HG03060 (cell line): ENCODE results near the gene KMT2D.

Source experiments
- ATAC-seq: cut with Tn5 transposase; IDR thresholded peaks from one replicate; pipeline ENCODE4 v1.9.1; 2021; ENCODE audit warnings: low read depth, moderate number of reproducible peaks; ENCODE audit not compliant: unreplicated experiment

KMT2D gene, protein sequence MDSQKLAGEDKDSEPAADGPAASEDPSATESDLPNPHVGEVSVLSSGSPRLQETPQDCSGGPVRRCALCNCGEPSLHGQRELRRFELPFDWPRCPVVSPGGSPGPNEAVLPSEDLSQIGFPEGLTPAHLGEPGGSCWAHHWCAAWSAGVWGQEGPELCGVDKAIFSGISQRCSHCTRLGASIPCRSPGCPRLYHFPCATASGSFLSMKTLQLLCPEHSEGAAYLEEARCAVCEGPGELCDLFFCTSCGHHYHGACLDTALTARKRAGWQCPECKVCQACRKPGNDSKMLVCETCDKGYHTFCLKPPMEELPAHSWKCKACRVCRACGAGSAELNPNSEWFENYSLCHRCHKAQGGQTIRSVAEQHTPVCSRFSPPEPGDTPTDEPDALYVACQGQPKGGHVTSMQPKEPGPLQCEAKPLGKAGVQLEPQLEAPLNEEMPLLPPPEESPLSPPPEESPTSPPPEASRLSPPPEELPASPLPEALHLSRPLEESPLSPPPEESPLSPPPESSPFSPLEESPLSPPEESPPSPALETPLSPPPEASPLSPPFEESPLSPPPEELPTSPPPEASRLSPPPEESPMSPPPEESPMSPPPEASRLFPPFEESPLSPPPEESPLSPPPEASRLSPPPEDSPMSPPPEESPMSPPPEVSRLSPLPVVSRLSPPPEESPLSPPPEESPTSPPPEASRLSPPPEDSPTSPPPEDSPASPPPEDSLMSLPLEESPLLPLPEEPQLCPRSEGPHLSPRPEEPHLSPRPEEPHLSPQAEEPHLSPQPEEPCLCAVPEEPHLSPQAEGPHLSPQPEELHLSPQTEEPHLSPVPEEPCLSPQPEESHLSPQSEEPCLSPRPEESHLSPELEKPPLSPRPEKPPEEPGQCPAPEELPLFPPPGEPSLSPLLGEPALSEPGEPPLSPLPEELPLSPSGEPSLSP (N-terminal part only)

DNA sequence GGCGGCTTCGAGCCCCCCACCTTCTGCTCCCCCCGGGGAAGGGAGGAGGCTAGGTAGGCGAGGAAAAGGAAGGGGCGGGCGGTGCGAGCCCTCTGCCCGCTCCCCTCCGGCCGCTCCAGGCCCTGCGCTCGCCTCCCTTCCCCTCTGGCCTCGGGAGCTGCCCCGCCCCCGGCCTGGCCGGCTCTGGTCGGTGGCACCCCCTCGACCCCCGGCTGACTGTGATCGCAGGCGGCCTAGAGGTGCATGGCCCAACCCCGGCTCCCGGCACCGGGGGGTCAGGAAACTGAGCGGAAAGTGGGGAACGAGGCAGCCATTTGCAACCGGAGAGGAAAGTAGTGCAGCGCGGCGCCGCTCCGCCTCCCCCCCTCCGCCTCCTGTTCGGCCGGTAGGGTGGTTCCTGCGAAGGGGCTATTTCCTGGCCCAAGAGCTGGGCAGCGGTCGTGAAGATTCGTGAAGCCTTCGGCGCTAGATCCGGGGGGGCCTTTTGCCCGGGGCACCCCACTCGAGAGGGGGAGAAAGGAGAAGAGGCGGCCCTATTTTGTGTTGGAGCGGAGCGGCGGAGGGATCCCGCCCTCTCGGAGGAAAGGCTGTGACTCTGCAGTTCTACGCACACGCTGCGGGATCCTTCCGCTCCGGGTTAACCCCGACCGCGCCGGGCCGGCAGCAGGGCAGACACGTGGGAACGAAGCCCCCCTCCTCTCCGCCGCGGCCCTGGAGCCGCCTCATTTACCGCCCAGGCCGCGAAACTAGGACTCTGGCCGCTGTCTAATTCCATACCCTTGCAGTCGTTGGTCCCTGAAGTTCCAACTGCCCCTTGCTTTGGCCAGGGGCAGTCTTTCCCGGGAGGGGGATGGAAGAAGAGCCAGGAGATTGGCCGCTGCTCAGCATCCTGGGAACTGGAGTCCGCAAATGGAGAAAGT, at the start of gene KMT2D:
Gene KMT2D (minus strand): TSS at position 558 of the 920 bp plus-strand sequence. CDS start 5,470 bp downstream, outside the sequence.
- ATAC-seq: peak; percentile 40

DNA sequence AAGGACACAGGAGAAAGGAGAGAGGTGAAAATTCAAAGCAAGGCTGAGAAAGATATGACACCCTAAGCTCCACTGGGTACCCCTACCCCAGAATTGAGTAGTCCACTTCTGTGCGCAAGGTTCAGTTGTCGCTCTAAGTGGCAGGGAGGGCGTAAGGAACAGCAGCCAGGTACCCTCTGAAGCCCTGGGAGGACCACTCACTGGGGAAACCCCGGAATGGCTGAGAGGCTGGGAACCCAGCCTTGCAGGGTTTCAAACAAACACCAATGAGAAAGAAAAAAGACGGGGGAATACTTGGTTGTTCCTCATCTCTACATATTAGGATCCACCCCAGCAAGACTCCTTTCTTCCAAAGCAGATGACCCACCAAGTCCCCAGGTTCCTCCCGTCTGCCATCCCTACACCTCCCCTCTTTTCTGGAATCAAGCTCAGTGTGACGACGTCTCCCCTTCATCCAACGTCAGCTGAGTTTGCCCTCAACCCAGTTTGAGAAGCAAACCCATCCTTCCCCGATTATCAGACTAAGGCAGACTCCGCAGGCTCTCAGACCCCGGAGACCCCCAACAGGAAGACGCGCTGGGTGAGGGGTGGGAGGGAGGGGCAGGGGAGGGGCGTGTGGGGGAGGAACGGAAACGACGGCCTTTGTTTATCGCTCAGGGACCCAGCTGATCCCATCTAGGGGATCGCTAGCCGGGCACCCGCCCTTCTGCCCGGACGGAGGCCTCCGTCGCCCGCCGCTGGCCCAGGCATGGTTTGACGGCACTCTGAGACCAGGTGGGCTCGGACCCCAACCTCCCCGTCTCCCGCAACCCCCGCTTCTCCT, 49.3 kb upstream of the KMT2D start:
- ATAC-seq: no peak

DNA sequence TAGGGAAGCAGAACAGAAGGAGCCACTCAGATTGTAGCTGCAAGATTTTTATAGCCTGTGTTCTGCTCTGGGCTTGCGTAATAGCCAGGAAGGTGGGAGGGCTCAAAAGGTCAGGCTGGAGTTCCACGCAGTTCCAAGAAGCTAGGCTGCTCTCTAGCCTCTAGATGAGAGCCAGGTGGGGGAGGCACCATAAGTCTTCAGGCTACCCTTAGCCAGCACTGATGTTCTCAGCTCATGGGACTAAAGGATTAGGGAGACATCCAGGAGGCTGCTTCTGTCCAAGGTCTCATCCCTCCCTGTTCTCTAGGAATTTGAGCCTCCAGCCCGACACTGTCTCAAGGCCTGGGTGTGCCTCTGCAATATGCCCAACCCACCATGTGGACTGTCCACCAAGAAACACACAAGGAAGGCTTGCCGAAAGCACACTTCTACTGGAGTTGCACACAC, 48.4 kb upstream of the KMT2D start:
- no peak for ATAC-seq

DNA sequence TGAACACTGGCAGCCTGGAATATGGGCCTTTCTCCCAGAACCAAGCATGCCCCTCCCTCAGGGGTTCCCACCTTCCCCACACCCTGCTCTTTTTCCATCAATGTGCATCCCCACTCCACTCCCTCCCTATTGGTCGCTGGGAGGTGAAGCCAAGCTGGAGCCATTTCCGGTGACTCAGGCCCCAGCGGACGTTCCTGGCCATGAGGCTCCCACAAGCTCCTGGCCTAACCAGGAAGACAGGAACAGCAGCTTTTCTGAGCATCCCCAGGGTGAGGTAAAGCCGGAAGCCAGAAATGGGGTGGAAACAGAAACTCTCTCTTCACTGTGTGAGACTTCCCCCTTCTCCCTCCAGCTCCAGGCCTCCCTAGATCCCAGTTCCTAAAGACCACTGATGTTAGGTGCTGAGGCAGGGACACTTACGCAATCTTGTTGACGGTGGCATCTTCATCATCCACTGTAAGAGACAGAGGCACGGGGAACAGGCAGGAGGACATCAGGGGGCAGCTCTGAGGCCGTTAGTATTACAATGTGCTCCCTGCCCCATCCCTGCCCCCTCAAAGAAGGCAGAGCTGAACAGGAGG, 45.0 kb upstream of the KMT2D start:
- ATAC-seq: no peak

DNA sequence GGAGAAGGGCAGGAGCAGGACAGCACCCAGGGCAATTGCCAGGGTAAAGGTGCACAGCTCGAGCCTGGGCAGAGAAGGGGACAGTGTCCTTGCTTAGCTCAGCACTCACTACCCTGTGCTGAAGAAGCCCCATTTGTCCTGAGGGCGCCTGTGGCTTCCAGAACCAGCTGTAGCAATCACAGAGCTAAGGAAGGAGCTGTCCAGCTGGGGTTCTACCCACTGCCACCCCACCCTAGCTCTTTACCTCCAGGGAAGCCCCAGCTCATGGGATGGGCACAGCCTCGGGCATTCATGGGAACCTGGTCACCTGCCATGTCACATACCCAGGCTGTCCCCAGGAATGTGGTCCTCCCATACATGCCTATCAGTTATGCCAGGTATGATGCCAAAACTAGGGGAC, 44.2 kb upstream of the KMT2D start:
- no peak for ATAC-seq

DNA sequence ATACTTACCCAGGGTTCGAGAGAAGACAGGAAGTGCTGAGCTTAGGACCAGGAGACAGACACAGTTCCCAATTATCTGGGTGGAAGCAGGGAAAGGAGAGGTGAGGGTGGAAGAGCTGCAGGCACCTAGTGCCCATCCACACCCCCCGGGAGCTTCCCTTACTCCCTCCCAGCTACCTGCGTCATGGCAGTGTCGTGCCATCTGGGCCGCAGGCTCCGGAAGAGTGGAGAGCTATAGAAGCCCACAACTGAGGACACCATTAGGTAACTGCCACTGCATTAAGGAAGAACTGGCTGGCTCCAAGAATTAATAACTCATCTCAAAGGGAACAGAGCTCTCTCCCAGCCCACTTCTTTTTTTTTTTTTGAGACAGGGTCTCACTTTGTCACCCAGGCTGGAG, 39.8 kb upstream of the KMT2D start:
- ATAC-seq: no peak

DNA sequence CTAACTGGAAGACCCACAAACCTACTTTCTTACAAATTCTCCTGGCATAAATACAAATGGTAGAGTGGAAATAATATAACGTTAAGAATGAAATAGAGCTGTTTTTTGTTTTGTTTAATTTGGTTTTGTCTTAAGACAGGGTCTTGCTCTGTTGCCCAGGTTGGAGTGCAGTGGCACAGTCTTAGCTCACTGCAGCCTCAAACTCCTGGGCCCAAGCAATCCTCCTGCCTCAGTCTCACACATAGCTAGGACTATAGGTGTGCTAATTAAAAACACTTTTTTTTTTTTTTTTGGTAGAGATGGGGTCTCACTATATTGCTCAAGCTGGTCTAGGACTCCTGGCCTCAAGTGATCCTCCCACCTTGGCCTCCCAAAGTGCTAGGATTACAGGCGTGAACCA, 38.1 kb upstream of the KMT2D start:
- no peak for ATAC-seq

DNA sequence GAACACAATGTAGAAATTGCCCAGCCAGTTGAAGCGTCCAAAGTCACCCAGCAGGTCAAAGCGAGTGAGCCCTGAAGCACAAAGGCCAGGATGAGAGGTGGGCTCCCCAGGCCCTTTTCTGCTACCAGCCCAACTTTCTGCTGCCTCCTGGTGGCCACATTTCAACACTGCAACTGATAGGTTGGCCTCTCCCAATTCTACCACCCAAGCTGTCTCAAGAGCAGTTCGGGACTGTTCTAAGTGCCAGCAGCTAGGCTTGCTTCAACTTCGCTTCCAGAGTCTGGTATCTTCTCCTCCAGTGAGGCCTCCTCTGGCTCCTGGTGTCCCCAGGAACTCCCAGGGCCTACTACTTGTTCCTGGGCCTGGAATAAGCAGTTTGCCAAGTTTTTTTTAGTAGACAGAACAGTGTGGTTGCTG, 37.4 kb upstream of the KMT2D start:
- ATAC-seq: no peak

DNA sequence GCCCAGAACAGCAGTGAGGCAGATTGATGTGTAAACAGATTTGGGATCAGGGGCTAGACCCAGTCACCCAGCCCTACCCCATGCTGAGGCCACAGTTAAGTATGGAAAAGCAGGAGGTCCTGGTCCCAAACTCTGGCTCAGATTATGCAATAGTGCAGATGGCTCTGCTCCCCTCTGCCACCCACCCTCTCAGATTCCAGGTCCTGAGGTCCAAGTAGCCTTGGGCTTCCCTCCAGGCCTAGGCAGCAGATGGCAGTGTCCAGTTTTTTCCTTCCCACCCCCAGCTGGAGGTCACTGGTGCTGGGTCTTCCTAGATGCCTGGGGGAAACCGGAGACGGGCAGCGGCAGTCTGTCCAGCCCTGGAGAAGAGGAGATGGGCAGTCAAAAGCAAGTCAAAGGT, 36.8 kb upstream of the KMT2D start:
- ATAC-seq: no peak

DNA sequence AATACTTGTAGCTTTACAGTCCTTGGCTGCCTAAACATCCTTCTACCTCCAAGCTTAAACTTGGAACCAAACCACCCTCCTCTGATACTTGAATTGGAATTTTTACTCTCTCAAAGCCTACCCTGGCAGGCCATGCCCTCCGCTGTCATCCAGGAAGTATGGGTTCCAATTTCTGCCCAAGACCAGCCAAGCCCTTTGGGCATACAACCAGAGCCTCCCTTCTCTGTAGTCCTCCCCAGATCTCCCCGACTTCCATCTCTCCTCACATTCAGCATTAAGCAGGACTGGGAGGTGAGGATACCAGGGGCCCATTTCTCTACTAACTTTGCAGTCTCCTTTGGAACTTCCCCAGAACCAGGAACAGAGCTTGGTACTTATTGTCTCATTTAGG, 34.4 kb upstream of the KMT2D start:
- no peak for ATAC-seq

DNA sequence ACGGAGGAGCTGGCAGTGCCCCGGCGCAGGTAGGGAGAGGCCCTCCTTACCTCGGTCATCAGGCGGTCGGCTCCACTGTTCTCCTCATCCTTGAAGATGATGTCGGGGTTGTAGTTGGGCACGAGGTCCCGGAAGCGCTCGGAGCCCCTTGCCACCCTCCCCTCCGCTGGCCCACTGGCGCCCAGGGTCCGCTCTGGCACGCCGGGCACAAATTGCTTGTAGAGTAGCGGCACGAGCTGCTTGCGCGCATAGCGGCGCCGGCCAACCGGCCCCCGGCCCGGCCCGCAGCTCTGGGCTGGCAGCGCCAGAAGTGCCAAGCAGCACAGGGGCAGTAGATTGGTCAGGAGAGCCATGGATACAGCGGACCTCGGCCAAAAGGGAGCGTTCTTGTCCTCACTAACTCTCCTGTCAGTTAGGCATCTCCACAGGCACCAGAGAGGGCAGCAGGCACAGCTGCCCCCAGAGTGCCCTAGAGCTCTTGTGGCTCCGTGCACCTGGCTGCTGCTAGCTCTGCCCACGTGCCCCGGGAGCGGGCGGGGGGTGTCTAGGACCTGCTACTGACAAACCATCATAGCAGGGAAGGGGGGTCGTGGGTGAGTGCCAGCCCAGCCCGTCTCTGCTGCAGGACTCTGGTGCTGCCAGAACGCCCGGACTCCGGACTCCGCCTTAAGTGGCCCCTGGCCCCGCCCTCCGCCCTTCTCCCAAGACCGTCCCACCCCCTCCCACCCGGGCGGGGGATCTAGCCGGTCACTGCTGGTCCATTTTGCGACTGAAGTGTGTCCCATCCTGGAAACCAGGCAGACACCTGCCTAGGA, 33.8 kb upstream of the KMT2D start, which contains the start of gene DHH:
Gene DHH (minus strand): TSS at position 642 of the 815 bp plus-strand sequence. CDS start 289 bp downstream, at position 353.
- ATAC-seq: no peak

DNA sequence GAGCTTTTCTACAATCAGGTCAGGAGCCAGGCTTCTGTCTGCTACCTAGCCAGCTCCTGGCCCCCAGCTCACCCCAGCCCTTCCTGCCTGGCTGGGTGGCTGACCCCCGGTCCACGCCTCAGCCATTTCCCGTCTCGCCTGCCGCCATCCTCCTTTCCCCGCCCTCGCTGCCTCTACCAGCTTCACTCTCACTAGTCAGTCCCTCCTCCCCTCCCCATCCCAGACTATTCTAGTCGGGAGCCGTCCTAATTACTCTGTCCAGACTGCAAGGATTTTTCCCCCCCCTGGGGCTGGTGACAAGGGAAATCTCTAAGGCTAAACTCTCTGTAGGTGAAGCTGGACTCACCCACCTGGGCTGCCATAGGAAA, 33.2 kb upstream of the KMT2D start:
- no peak for ATAC-seq

DNA sequence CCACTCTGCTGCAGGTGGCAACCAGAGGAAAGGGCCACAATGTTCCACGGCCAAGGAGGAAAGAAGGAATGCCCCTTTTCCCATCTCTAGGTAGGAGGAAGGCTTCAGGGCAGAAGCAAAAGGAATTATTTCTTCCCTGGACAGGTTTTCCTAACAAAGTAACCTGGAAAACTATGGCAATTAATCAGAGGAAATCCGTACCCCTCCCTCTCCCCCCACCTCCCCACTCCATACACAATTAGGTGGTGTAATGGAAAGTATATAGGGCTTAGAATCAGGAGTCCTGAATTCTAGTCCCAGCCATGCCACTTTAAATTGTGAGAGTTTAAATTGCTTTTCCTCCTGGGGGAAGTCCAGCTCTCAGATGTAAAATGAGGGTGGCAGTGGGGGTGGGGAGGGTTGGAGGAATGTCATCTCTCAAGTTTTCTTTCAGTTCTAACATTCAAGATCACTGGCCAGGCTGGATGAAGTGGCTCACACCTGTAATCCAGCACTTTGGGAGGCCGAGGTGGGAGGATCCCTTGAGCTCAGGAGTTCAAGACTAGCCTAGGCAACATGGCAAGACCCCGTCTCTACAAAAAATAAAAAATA, 32.3 kb upstream of the KMT2D start:
- no peak for ATAC-seq

DNA sequence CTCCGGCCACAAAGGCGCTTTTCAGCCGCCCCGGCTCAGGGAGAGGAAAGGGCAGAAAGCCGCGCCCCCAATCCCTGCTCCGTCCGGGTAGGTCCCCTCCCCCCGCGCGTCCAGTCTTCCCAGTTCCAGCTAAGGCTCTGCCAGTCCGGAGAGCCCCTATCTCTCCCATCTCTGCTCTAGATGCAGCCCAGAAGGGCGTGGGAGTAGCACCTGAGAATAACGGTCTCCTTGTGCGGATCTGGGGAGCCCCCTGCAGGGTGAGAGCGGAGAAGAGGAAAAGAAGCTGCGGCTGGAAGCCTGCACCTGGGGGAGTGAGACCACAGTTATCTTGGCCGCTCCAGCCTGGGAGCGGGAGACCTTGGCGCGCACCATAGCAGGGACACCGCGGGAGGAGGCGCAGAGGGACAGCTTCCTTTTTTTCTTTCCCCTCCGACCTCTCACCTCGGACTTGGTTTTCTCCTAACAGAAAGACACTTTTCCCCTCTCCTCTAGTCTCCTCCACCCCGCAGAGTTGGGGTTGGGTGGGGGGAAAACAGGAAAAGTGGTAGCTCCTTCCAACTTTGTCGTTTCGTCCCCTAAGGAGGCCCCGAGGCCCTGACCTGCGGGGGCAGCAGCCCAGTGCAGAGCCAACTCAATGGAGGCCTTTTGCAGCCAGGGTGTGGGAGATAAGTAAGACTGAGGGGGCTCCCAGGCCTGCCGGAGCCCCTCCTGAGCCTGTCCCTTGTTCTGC, 31.7 kb upstream of the KMT2D start:
- no peak for ATAC-seq

DNA sequence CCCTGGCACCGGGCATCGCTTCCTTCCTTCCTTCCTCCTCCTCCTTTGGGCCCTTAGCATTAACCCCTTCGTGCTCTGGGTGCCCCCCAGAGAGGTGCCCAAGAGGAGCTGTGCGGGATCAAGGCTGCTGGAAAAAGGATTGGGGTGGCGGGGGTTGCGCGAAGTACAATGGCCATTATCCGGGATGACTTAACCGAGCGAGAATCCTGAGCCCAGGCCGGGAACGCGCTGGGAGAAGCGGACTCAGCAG, 31.2 kb upstream of the KMT2D start:
- ATAC-seq: no peak

DNA sequence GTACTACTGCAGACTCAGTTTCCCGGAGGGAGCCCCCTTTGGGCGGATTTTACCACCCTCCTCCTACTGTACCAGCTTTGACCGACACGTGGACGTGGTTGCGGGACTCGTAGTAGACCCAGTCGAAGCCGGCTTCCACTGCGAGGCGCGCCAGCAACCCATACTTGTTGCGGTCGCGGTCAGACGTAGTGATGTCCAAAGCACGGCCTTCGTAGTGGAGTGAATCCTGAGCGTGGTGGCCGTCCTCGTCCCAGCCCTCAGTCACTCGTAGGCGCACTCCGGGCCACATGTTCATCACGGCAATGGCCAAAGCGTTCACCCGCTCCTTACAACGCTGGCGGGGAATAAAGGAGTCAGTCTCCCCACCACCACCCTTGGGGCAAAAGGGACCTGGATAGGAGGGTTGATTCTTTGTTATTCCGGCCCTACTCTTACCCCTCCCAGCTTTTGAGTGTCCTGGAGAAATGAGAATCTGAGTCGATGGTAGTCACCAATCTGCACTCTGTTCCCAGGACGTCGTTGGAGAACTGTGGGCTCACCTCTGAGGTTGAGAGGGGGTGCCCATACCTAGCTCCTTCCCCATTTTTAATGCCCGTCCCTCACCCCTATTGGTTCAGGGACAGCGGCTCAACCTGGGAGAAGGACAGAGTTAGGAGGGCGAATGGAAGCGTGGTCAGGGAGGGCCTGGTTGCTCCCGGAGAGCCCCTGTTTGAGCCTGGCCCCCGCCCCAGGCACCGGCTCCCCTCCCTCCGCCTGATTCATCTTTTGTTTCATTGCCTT, 30.7 kb upstream of the KMT2D start:
- no peak for ATAC-seq
